KOPT-K1 (cell line): ENCODE data around the gene SERAC1.

Experiments used
- H3K27ac ChIP-seq: fragments of 200-600 bp; sonication (generic); 2 replicates; pipeline ENCODE4 v1.5.1; 2016; ENCODE audit warnings: antibody characterized with exemption, mild to moderate bottlenecking, low read depth, low read length; ENCODE audit not compliant: poor library complexity, severe bottlenecking
- H3K36me3 ChIP-seq: fragments of 200-600 bp; sonication (generic); 2 replicates; pipeline ENCODE4 v1.5.1; 2017; ENCODE audit warnings: antibody characterized with exemption, mild to moderate bottlenecking, low read length, moderate library complexity; ENCODE audit not compliant: insufficient read depth
- H3K9me3 ChIP-seq: fragments of 200-600 bp; sonication (generic); 2 replicates; pipeline ENCODE4 v1.5.1; 2017; ENCODE audit warnings: antibody characterized with exemption, low read length, mild to moderate bottlenecking; ENCODE audit not compliant: insufficient read depth, poor library complexity, severe bottlenecking

The SERAC1 gene

DNA sequence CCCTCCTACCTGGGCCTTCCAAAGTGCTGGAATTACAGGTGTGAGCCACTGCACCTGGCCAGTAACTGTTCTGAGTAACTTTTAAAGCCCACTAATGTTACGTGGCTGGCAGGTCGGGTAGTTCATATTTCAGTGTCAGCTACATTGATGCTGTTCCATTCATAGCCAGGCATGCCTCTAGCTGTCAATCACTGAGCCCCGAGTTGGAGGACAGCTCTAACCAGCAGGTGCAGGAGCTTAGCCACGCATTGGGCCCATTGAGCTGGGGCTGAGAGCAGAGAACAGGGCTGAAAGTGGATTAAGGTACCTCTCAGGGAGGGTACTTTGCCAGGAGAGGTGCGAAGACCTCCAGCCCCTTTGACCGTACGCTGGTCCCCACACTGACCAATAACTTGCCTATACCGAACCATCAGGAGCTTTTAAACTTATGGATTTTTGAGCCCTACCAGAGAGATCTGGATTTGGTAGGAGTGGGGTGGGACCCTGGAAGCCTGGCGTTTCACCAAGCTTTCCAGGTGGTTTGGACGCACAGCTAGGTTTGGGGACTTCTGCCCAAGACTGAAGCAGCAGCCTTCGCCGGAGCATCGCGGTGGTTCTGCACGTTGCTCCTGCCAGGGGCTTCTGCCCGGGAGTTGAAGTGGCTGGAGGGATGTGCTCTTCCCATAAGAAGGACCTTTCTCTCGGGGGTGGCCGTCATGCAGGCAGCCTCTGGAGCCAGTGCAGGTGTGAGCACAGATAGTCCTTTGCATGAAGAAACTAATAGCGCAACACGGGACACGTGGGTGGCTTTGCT is 82.6 kb downstream of the SERAC1 start:
- H3K36me3 ChIP-seq = peaks cover 76% of the 10 kb centered on the region
- H3K9me3 ChIP-seq = no peaks in the 10 kb centered on the region
- peak overlapping the region; percentile 97 for H3K27ac ChIP-seq

DNA sequence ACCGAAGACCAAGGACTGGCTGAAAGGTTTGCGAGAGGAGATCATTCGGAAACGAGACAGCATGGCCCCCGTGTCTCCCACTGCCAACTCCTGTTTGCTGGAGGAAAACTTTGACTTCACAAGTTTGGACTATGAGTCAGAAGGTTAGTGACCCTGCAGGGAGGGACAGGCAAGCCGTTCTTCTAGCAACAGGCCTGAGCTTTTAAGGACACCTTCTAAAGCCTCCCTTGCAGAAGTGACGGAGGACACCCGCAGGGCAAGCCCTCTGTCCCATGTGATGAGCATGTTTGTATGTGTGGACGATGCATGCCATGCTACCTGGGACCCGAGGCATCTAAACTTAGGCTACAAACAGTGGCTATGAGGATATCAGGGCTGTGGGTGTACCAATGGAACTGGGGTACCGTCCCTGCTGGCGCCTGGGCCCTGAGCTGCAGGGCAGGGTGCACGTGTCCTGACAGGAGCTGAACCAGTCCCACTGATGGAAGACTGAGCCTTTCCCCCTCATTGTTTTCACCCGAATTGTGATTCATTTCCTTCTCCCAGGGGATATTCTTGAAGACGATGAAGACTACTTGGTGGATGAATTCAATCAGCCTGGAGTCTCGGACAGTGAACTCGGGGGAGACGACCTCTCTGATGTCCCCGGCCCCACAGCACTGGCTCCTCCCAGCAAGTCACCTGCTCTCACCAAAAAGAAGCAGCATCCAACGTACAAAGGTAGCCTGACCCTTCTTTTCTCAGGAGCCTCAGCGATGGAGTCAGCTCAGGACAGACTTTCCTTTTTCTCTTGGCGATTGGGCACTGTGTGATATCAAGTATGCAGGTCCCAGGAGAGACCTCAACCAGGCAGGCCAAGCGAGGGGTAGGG is 84.4 kb downstream of the SERAC1 start:
- Histone ChIP-seq H3K36me3 (peaks cover 75% of the 10 kb centered on the region), H3K27ac (peak overlapping the region; percentile 5), H3K9me3 (no peaks in the 10 kb centered on the region)

DNA sequence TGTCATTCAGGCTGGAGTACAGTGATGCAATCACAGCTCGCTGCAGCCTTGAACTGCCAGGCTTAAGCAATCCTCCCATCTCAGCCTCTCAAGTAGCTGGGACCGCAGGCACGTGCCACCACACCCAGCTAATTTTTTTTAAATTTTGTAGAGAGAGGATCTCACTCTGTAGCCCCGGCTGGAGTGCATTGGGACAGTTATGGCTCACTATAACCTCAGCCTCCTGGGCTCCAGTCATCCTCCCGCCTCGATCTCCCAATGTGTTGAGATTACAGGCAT is 86.5 kb downstream of the SERAC1 start:
- no peaks in the 10 kb centered on the region for H3K9me3 ChIP-seq
- H3K27ac ChIP-seq = no peak overlapping the region
- H3K36me3 ChIP-seq = peaks cover 90% of the 10 kb centered on the region

DNA sequence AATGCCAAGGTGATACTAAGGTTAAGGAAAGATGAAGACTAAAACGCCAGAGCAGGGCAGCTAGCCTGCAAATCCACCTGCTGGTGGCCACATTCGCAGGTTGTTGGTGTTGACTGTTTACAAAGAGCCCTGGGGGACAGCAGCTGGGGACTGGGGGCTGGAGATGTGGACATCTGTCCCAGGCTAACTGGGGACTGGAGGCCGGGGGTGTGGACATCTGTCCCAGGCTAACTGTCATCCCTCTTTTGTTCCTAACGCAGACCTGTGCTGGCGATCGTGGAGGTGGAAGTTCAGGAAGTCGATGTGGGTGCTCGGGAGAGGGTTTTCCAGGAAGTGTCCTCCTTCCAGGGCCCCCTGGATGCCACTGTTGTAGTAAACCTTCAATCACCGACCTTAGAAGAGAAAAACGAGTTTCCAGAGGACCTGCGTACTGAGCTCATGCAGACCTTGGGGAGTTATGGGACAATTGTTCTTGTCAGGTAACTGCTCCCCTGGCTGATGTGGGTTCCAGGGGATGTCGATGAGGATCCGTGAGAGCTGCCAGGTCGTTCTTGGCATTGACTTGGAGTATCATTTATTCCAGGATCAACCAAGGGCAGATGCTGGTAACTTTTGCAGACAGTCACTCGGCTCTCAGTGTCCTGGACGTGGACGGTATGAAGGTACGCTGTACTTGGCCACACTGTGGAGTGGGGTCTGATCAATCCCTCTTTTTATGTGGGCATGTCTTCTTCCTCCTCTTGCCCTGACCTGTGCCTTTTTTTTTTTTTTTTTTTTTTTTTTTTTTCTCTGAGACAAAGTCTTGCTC is 87.0 kb downstream of the SERAC1 start:
- Histone ChIP-seq H3K36me3 (peaks cover 95% of the 10 kb centered on the region), H3K9me3 (no peaks in the 10 kb centered on the region), H3K27ac (no peak overlapping the region)

DNA sequence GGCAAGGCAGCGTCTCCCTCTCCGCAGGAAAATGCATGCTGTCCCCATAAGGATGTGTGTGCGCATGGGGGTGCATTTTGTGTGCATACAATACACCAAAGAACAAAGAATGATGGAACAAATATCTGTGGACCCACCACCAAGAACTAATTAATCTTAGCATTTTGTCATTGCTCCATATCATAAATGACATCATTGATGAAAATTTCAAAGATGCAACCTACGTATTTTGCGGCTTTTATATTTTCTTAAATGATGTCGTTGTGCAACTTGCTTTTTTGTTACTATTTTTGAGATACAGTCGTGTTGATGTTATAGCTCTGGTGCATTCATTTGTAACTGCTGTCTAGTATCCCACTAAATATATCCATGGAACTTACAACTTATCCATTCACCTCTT is 89.7 kb downstream of the SERAC1 start:
- H3K36me3 ChIP-seq = peaks cover 88% of the 10 kb centered on the region
- no peaks in the 10 kb centered on the region for H3K9me3 ChIP-seq
- H3K27ac ChIP-seq = no peak overlapping the region

DNA sequence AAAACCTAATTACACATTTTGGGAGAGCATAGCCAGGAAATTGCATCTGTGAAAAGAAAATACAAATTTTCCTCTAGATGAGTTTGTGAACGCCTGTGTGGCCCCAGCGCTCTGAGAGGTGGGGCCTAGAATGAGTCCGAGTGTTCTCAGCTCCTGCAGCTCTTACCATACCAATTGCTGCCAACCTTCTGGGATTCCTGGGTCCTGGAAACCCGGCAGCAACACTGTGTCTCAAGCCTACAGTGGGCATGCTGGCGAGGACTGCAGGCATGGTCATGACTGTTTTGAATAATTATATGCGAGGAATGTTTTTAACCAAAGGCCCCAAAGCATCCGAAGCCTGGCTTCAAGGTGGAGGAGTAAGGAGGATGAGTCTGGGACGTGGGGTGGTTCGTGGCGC is 90.4 kb downstream of the SERAC1 start:
- peaks cover 81% of the 10 kb centered on the region for H3K36me3 ChIP-seq
- no peaks in the 10 kb centered on the region for H3K9me3 ChIP-seq
- no peak overlapping the region for H3K27ac ChIP-seq

DNA sequence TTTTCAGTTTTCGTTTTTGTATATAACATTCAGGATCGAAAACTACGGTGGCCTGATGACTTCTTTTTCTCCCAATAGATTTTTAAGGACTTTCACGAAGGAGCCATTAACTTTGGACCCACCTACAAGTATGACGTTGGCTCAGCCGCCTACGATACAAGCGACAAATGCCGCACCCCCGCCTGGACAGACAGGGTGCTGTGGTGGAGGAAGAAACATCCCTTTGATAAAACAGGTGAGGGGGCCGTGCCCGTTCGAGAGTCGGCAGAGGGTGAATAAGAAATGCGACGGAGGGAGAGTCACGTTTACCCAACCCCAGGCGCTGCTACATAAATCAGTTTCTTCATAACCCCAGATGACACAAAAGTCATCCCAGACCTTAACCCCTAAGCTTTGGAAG is 91.5 kb downstream of the SERAC1 start:
- peaks cover 80% of the 10 kb centered on the region for H3K36me3 ChIP-seq
- H3K27ac ChIP-seq = no peak overlapping the region
- no peaks in the 10 kb centered on the region for H3K9me3 ChIP-seq

DNA sequence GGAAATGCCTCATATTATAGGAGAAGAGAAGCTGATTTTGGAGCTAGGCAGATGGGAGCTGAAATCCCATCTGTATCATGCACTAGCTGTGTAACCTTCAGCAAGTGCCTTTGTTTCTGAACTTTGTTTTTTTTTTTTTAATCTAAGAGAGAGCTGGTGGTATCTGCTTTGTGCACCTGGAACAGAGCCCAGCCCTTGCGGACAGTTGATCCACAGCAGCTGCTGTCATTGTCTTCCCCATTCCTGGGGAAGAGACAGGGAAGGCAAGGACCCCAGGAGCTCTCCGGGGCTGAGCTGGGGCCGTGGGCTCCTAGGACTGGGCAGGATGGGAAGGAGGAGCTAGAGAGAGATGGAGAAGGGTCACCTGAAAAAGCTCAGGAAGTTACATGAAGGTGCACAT is 94.3 kb downstream of the SERAC1 start:
- H3K27ac ChIP-seq = no peak overlapping the region
- peaks cover 80% of the 10 kb centered on the region for H3K36me3 ChIP-seq
- H3K9me3 ChIP-seq = no peaks in the 10 kb centered on the region

DNA sequence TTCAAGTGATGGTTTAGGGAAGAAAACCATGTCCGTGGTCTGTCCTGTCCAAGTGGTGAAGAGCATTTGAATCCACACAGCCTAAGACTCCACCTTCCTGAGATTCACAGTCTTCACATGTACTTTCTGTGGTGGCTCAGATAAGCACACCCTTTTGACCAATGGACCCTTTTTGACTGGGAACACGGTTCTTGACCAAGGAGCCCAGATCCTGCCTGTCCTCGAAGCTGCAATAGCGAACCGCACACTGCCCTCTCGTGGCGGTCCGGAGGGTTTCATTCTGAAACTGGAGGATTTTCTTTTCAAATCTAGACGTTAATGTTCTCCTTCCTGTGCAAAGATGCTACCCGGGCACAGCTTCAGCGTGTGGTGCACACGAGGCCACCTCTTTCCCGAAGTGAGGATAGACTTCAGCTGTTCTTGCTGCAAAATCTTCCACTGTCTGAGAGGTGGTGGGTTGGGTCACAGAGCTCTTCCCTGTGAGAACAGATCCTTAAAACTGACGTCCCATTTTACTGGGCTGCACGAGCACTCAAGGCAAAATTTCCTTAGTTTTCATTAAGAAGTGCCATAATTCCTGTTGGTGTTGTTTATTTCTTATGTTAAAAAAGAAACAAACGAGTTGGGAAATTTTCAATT is 95.9 kb downstream of the SERAC1 start:
- H3K27ac ChIP-seq = peak overlapping the region; percentile 54
- peaks cover 80% of the 10 kb centered on the region for H3K36me3 ChIP-seq
- H3K9me3 ChIP-seq = no peaks in the 10 kb centered on the region

DNA sequence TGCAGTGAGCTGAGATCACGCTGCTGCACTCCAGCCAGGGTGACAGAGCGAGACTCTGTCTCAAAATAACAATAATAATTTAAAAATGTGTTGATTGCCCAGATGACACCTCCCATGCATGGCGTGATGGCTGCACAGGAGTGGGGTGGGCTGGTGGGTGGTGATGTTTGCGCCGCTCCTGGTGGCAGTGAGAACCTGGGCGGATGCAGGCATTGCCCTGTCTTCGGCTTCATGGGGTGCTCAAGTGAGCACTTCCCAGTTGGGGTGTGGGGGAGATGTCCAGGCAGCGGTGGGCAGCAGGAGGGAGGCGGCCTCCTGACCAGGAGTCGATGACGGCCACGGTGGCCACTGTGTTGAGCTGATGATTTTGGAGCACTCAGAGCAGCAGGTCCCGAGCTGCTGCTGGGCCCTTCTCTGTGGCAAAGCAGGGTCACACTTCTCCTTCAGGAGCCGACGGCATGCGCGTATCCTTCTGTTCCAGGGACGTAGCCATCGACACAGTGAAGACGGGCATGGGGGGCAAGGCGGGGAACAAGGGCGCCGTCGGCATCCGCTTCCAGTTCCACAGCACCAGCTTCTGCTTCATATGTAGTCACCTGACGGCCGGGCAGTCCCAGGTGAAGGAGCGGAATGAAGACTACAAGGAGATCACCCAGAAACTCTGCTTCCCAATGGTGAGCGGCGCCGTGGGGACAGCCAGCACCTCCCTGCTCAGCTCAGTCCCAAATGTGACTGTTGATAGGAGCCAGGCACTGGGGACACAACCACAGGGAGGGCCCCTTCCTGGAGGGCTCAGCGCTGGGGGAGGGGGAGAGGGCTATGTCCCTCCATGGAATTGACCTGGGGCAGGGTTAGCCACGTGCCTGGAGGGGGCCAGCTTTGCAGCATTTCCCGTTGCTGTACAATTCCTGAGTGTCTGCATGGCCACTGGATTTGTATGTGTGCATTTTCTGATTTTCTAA is 96.7 kb downstream of the SERAC1 start:
- Histone ChIP-seq H3K36me3 (peaks cover 80% of the 10 kb centered on the region), H3K27ac (peak overlapping the region; percentile 54), H3K9me3 (no peaks in the 10 kb centered on the region)

DNA sequence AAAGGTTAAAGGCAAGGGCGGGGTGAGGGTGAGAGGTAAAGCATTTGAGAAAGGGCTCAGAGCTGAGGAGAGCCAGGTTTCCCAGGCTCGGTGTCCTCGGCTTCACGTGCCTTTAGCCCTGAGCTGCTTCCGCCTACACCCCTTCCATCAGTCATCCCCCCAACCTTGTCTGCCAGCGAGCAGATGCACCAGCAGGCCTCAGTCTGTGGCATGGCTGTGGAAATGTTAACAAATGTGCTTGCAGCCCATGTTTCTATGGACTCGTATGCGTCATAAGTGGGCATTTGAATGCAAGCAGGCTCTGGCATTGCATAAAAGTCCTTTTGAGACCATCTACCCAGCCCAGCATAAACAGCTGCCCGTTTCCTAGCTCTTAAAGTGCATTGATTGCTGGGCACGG is 97.5 kb downstream of the SERAC1 start:
- no peaks in the 10 kb centered on the region for H3K9me3 ChIP-seq
- peak overlapping the region; percentile 12 for H3K27ac ChIP-seq
- H3K36me3 ChIP-seq = peaks cover 80% of the 10 kb centered on the region

DNA sequence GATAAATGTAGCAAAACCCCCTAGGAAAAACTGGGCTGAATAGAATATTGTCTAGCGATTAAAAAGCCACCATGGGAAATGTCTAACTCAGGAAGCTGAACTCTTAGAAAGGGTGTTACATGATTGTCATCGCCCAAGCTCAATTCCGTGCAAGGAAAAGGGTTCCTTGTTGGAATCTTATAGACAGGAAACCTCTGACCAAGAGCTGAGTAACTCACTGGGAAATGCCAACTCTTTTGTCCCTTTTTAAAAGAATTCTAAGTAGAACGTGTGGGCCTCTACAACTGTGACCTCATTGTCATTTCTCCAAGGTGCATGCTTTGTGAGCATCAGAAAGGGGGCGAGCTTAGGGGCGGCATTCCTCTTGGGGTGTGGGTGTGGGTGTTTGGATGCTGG is 98.3 kb downstream of the SERAC1 start:
- Histone ChIP-seq H3K36me3 (peaks cover 82% of the 10 kb centered on the region), H3K27ac (peak overlapping the region; percentile 12), H3K9me3 (no peaks in the 10 kb centered on the region)

DNA sequence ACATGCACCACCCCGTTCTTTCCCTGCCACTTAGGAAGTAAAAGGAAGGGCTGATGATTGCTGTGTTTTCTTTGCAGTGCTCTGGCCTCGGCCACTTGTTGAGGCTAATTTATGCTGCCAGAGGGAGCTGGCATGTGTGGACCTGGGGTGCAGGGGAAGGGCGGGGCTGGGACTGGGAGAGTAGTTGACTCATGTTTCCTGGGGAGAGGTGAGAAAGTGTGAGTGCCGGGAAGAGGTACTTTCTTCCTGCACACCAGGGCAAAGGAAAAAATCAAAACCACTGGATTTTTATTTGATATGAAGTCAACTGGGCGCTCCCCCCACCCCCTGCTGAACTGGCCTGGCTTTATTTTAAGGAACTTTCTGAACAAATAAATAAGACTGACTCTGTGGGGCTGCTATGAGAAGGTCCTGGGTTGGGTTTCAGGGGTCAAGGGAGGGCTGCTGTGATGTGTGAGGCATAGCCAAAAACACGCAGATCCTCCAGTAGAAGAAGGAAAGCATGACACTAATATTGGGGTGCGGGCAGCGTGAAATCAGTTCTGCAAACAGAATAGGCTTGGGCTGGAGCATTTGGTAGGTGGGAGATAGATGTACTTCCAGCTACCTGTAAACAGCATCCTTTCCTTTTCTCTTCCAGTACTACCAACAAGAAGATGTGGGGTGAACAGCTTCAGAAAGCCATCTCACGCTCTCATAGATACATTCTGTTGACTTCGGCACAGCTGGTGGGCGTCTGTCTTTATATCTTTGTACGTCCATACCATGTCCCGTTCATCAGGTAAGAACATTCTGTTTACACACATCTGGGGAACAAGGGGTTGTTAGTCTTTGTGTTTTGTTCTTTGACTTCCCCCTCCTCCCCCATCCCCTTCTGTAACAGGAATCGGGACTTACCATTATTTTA is 98.9 kb downstream of the SERAC1 start:
- Histone ChIP-seq H3K36me3 (peaks cover 82% of the 10 kb centered on the region), H3K27ac (no peak overlapping the region), H3K9me3 (no peaks in the 10 kb centered on the region)
